PC-9 (cell line): ENCODE results near the gene KIAA1328. TPM values are rescaled to one million over a fixed set of nuclear protein-coding genes. Genes with fewer than 3 reads are reported as not detected.

ENCODE experiments used
- BruUV-seq: library from RNA; stranded (reverse); fragments of 400-500 nt; replicated peaks from 2 replicates; lab custom pipeline; 2021; lab: Mats Ljungman, UMichigan
- CTCF ChIA-PET: fragments of 300-600 bp; sonication (Branson Sonifier 250); formaldehyde crosslinking; loops from one replicate; lab custom pipeline; 2022; ENCODE audit warnings: antibody characterized with exemption; lab: Charles Lee
- POLR2A ChIA-PET: fragments of 300-600 bp; sonication (Branson Sonifier 250); formaldehyde crosslinking; loops from one replicate; lab custom pipeline; 2022; ENCODE audit warnings: antibody characterized with exemption; ENCODE audit not compliant: unreplicated experiment; lab: Charles Lee
- DNase-seq, 2 experiments: peaks; one replicate each; pipeline versions ENCODE4 v3.0.0 to v3.0.0-alpha.2; 2015 to 2022; ENCODE audit warnings: mixed read lengths in 1 of 2
- H2AFZ ChIP-seq: fragments of 200-600 bp; sonication (generic); 2 replicates; pipeline ENCODE4 v1.8.1; 2017; ENCODE audit warnings: antibody characterized with exemption
- H3F3A ChIP-seq: fragments of 200-600 bp; sonication (generic); 2 replicates; pipeline ENCODE4 v1.8.1; 2017; ENCODE audit warnings: antibody characterized with exemption, mild to moderate bottlenecking, low read depth; ENCODE audit not compliant: insufficient read depth
- H3K27ac ChIP-seq: fragments of 200-600 bp; sonication (generic); 2 replicates; pipeline ENCODE4 v1.6.1; 2016; ENCODE audit warnings: mixed run types
- H3K27me3 ChIP-seq: fragments of 200-600 bp; sonication (generic); 2 replicates; pipeline ENCODE4 v1.6.1; 2016; ENCODE audit warnings: low read depth, mixed run types; ENCODE audit not compliant: insufficient read depth
- H3K36me3 ChIP-seq: fragments of 200-600 bp; sonication (generic); 2 replicates; pipeline ENCODE4 v1.6.1; 2016; ENCODE audit warnings: low read depth, mixed run types
- H3K4me1 ChIP-seq: fragments of 200-600 bp; sonication (generic); replicated peaks from 2 replicates; pipeline ENCODE4 v1.6.1; 2016; ENCODE audit warnings: mixed run types; ENCODE audit not compliant: insufficient read depth
- H3K4me2 ChIP-seq: fragments of 200-600 bp; sonication (generic); 2 replicates; pipeline ENCODE4 v1.6.1; 2017; ENCODE audit warnings: mixed run types
- H3K4me3 ChIP-seq: fragments of 200-600 bp; sonication (generic); 2 replicates; pipeline ENCODE4 v1.6.1; 2016; ENCODE audit warnings: mixed run types
- H3K79me2 ChIP-seq: fragments of 200-600 bp; sonication (generic); 2 replicates; pipeline ENCODE4 v1.6.1; 2017; ENCODE audit warnings: low read depth, mixed run types
- H3K9me2 ChIP-seq: fragments of 200-600 bp; sonication (generic); 2 replicates; pipeline ENCODE4 v1.8.1; 2017; ENCODE audit warnings: mild to moderate bottlenecking; ENCODE audit not compliant: insufficient read depth
- H3K9me3 ChIP-seq: fragments of 200-600 bp; sonication (generic); 2 replicates; pipeline ENCODE4 v1.8.1; 2016; ENCODE audit warnings: low read depth; ENCODE audit not compliant: insufficient read depth
- H4K20me1 ChIP-seq: fragments of 200-600 bp; sonication (generic); 2 replicates; pipeline ENCODE4 v1.8.1; 2017; ENCODE audit not compliant: insufficient read depth
- CTCF ChIP-seq: fragments of 200-600 bp; sonication (generic); conservative IDR thresholded peaks from 2 replicates; pipeline ENCODE4 v1.6.1; 2017; ENCODE audit warnings: mixed run types, antibody characterized with exemption, mild to moderate bottlenecking, moderate library complexity
- EZH2 ChIP-seq: fragments of 200-600 bp; sonication (generic); IDR thresholded peaks from 2 replicates; pipeline ENCODE4 v1.8.0; 2017; ENCODE audit warnings: antibody characterized with exemption, low read depth
- intact Hi-C: fragments of 100-400 bp; cut with micrococcal nuclease; formaldehyde crosslinking; loops from one replicate; pipeline ENCODE4 v1.10.0; 2022; ENCODE audit not compliant: unreplicated experiment
- total RNA-seq: library from RNA; stranded (reverse); gene quantifications from 2 replicates; pipeline ENCODE4 v1.2.3, GENCODE V29; 2021

Gene KIAA1328
- total RNA-seq, 1 experiment from 2014 or later = 6.5 TPM

GRCh38 chr18:37207343-37207742, 378.4 kb downstream of the KIAA1328 start:
- Histone ChIP-seq H3K27me3 (no peaks in the 10 kb centered on the region), H3K36me3 (no peaks in the 10 kb centered on the region), H3K79me2 (no peaks in the 10 kb centered on the region), H3K4me3 (no peak overlapping the region), H3K27ac (no peak overlapping the region), H3K4me1 (no peaks in the 10 kb centered on the region), H3K9me2 (no peaks in the 10 kb centered on the region), H3K4me2 (no peak overlapping the region), H3K9me3 (no peaks in the 10 kb centered on the region), H2AFZ (no peak overlapping the region), H4K20me1 (no peaks in the 10 kb centered on the region), H3F3A (no peaks in the 10 kb centered on the region)
- DNase-seq = no peak
- TF ChIP-seq CTCF = no peak
- no peak for TF ChIP-seq EZH2
- ChIA-PET CTCF (no interaction called here), POLR2A (no interaction called here)
- BruUV-seq = no TSS peak
- intact Hi-C loops = no loop called here

DNA sequence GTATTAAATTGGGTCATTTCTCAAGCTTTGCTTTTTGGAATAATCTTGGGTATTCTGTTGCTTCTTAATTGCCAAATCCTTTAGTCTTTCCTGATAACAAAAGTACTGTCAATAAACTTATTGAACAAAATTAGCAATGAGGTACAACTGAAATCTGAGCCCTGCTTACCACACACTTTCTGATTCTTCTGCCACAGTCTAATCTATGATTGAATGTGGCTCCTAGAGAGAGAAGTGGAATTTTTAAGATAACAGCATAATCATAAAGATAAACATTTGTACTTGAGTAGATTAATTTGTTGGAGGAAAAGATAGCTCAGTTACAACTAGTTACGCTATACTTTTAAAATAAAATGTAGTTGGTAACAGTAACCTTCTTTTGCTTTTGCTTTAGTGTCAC, 381.9 kb downstream of the KIAA1328 start:
- intact Hi-C loops = no loop called here
- no peaks in the 10 kb centered on the region for H3K9me3 ChIP-seq
- H3F3A ChIP-seq = no peaks in the 10 kb centered on the region
- H3K79me2 ChIP-seq = no peaks in the 10 kb centered on the region
- H2AFZ ChIP-seq = no peak overlapping the region
- H4K20me1 ChIP-seq = no peaks in the 10 kb centered on the region
- no peaks in the 10 kb centered on the region for H3K9me2 ChIP-seq
- DNase-seq = no peak
- TF ChIP-seq CTCF (no peak), EZH2 (no peak)
- no peaks in the 10 kb centered on the region for H3K36me3 ChIP-seq
- CTCF ChIA-PET = no interaction called here
- H3K4me1 ChIP-seq = no peaks in the 10 kb centered on the region
- no peak overlapping the region for H3K4me2 ChIP-seq
- POLR2A ChIA-PET = no interaction called here
- H3K27ac ChIP-seq = no peak overlapping the region
- no peak overlapping the region for H3K4me3 ChIP-seq
- no peaks in the 10 kb centered on the region for H3K27me3 ChIP-seq
- no TSS peak for BruUV-seq

DNA sequence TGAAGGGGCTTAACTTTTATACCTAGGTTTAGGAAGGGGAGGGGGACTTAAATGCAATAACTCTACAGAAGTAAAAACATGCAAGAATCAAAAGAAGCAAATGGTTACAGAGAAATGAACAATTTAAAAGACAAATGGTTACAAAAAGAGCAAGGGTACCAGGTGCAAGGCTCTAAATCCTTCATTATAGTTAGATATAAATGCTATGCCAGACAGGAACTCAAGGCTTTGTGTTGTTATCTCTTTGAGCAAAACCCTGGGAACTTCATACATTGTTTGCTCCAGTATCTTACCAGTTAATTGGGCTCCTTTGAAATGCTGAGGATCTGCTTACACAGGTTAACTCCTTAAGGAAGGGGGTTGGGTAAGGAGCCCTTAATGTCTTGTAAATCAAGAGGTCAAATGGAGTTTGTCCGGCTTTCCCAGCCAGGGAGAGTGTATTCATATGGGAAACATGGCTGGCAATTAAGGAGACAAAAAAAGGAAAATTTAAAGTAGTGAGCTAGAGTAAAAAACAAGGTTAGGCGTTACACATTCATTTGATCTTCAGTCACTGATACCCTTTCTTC, 389.2 kb downstream of the KIAA1328 start:
- Histone ChIP-seq H3K4me3 (no peak overlapping the region), H3K9me2 (no peaks in the 10 kb centered on the region), H3K9me3 (no peaks in the 10 kb centered on the region), H3K79me2 (no peaks in the 10 kb centered on the region), H3K36me3 (no peaks in the 10 kb centered on the region), H3K27me3 (no peaks in the 10 kb centered on the region), H3F3A (no peaks in the 10 kb centered on the region), H2AFZ (no peak overlapping the region), H3K27ac (no peak overlapping the region), H3K4me2 (no peak overlapping the region), H3K4me1 (no peaks in the 10 kb centered on the region), H4K20me1 (no peaks in the 10 kb centered on the region)
- ChIA-PET CTCF (no interaction called here), POLR2A (no interaction called here)
- BruUV-seq = no TSS peak
- no peak for DNase-seq
- intact Hi-C loops = no loop called here
- TF ChIP-seq EZH2 (no peak), CTCF (no peak)
